Measurements from ENCODE around the gene NECTIN1.

DNA sequence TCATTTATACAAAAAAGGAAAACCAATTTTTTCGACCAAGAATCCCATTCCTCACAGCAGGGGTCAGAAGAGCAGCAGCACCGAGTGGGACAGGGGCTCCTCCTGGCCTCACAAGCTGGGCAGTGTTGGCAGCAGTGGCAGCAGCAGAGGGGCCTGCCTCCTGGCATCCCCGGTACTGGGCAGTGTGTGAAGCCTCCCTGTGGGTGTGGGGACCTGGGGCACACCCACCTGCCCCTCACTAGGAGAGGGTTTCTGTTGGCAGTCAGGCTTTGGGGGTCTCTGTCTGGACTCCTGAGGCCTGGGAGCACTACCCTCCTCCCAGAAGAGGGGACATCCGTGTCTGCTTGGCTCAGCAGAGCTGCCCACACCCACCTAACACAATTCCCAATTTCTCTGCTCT, 67.8 kb downstream of the NECTIN1 start:
- TF ChIP-seq, protein P1, sequence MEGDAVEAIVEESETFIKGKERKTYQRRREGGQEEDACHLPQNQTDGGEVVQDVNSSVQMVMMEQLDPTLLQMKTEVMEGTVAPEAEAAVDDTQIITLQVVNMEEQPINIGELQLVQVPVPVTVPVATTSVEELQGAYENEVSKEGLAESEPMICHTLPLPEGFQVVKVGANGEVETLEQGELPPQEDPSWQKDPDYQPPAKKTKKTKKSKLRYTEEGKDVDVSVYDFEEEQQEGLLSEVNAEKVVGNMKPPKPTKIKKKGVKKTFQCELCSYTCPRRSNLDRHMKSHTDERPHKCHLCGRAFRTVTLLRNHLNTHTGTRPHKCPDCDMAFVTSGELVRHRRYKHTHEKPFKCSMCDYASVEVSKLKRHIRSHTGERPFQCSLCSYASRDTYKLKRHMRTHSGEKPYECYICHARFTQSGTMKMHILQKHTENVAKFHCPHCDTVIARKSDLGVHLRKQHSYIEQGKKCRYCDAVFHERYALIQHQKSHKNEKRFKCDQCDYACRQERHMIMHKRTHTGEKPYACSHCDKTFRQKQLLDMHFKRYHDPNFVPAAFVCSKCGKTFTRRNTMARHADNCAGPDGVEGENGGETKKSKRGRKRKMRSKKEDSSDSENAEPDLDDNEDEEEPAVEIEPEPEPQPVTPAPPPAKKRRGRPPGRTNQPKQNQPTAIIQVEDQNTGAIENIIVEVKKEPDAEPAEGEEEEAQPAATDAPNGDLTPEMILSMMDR (IDR thresholded peaks at IDR 0.05; ENCODE audit: poor library complexity) = no peak
- TF ChIP-seq EZH2phosphoT487 (IDR thresholded peaks at IDR 0.05; ENCODE audit: low read depth, severe bottlenecking, unreplicated experiment) = no peak
